HG03135 (cell line): ENCODE measurements around the gene NINL.

ENCODE experiments used
- ATAC-seq: cut with Tn5 transposase; IDR thresholded peaks from one replicate; pipeline ENCODE4 v1.9.1; 2021; ENCODE audit warnings: mild to moderate bottlenecking, moderate library complexity; ENCODE audit not compliant: unreplicated experiment

Gene NINL

GRCh38 chr20:25468126-25469075 is 116.9 kb downstream of the NINL start:
- no peak for ATAC-seq

GRCh38 chr20:25467441-25467840 is 117.9 kb downstream of the NINL start:
- ATAC-seq: no peak

- ATAC-seq: no peak
Observed at GRCh38 chr20:25466846-25467245, 118.5 kb downstream of the NINL start.

- ATAC-seq: no peak
Observed at GRCh38 chr20:25465243-25466135, 119.8 kb downstream of the NINL start.

- no peak for ATAC-seq
Observed at GRCh38 chr20:25464501-25465242, 120.7 kb downstream of the NINL start.

GRCh38 chr20:25461786-25462545 is 123.4 kb downstream of the NINL start:
- no peak for ATAC-seq

GRCh38 chr20:25461281-25461650 is 124.1 kb downstream of the NINL start:
- no peak for ATAC-seq

- ATAC-seq: no peak
Observed at GRCh38 chr20:25460566-25461280, 124.6 kb downstream of the NINL start.

- ATAC-seq: no peak
Observed at GRCh38 chr20:25459916-25460535, 125.3 kb downstream of the NINL start.

- no peak for ATAC-seq
Observed at GRCh38 chr20:25459111-25459830, 126.1 kb downstream of the NINL start.

- no peak for ATAC-seq
Observed at GRCh38 chr20:25457886-25458680, 127.2 kb downstream of the NINL start.

GRCh38 chr20:25454153-25454900 is 131.0 kb downstream of the NINL start:
- no peak for ATAC-seq

- no peak for ATAC-seq
Observed at GRCh38 chr20:25453035-25453810, 132.1 kb downstream of the NINL start.

- ATAC-seq: no peak
Observed at GRCh38 chr20:25452333-25452732, 133.0 kb downstream of the NINL start.

GRCh38 chr20:25447671-25448070 is 137.7 kb downstream of the NINL start:
- ATAC-seq: no peak

- no peak for ATAC-seq
Observed at GRCh38 chr20:25444556-25444955, 140.8 kb downstream of the NINL start.
